ENCODE measurements around the gene NOTCH1.

- TF ChIP-seq CTCF (IDR thresholded peaks at IDR 0.05) (no peak), POLR2AphosphoS5 (IDR thresholded peaks at IDR 0.05) (no peak), EP300 (IDR thresholded peaks at IDR 0.05) (no peak)
These were observed 91.6 kb downstream of the NOTCH1 start for GRCh38 chr9:136454026-136454796.

Measured in gastroesophageal sphincter (tissue), 3 donors.